ENCODE data around the gene OXA1L.

- TF ChIP-seq, protein P1, sequence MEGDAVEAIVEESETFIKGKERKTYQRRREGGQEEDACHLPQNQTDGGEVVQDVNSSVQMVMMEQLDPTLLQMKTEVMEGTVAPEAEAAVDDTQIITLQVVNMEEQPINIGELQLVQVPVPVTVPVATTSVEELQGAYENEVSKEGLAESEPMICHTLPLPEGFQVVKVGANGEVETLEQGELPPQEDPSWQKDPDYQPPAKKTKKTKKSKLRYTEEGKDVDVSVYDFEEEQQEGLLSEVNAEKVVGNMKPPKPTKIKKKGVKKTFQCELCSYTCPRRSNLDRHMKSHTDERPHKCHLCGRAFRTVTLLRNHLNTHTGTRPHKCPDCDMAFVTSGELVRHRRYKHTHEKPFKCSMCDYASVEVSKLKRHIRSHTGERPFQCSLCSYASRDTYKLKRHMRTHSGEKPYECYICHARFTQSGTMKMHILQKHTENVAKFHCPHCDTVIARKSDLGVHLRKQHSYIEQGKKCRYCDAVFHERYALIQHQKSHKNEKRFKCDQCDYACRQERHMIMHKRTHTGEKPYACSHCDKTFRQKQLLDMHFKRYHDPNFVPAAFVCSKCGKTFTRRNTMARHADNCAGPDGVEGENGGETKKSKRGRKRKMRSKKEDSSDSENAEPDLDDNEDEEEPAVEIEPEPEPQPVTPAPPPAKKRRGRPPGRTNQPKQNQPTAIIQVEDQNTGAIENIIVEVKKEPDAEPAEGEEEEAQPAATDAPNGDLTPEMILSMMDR (conservative IDR thresholded peaks at IDR 0.05) = no peak
- TF ChIP-seq ZFX (IDR thresholded peaks at IDR 0.05) = no peak
Measured at GRCh38 chr14:22821193-22822015, 54.9 kb downstream of the OXA1L start.
